DMS153 (cell line): Measurements from ENCODE around the gene LRRC1.
"Not testable (repeated sequence)": the region's sequence is repeated elsewhere in the genome, so short reads cannot be mapped to it uniquely, and the experiment has no call there.

Source experiments
- DNase-seq: peaks from one replicate; lab custom pipeline; 2025; lab: John Stamatoyannopoulos, UW

LRRC1 gene

GRCh38 chr6:53794720-53795339 is at the start of gene LRRC1:
Gene LRRC1 (plus strand): TSS chr6:53795005. CDS start chr6:53795257, 252 bp downstream.
- peak; percentile 83 for DNase-seq

GRCh38 chr6:53746442-53747103 is 48.2 kb upstream of the LRRC1 start:
- peak; percentile 70 for DNase-seq

GRCh38 chr6:53750052-53750650 is 44.7 kb upstream of the LRRC1 start:
- no peak for DNase-seq

- DNase-seq = no peak
Observed at GRCh38 chr6:53751417-53751816, 43.4 kb upstream of the LRRC1 start.

GRCh38 chr6:53752440-53752839 is 42.4 kb upstream of the LRRC1 start:
- no peak for DNase-seq

GRCh38 chr6:53752856-53753255 is 41.9 kb upstream of the LRRC1 start:
- DNase-seq = no peak

- no peak for DNase-seq
Observed at GRCh38 chr6:53754330-53754729, 40.5 kb upstream of the LRRC1 start.

GRCh38 chr6:53756396-53756795 is 38.4 kb upstream of the LRRC1 start:
- no peak for DNase-seq

GRCh38 chr6:53758496-53758895 is 36.3 kb upstream of the LRRC1 start:
- DNase-seq = no peak

- no peak for DNase-seq
Observed at GRCh38 chr6:53761036-53761435, 33.8 kb upstream of the LRRC1 start.

- DNase-seq = no peak
Observed at GRCh38 chr6:53765270-53765669, 29.5 kb upstream of the LRRC1 start.

- DNase-seq = no peak
Observed at GRCh38 chr6:53766930-53767329, 27.9 kb upstream of the LRRC1 start.

GRCh38 chr6:53767941-53768340 is 26.9 kb upstream of the LRRC1 start:
- no peak for DNase-seq

GRCh38 chr6:53768636-53769035 is 26.2 kb upstream of the LRRC1 start:
- no peak for DNase-seq

- no peak for DNase-seq
Observed at GRCh38 chr6:53770780-53771249, 24.0 kb upstream of the LRRC1 start.

- no peak for DNase-seq
Observed at GRCh38 chr6:53771785-53772624, 22.8 kb upstream of the LRRC1 start.

- no peak for DNase-seq
Observed at GRCh38 chr6:53773044-53773696, 21.6 kb upstream of the LRRC1 start.

- DNase-seq = not testable (repeated sequence)
Observed at GRCh38 chr6:53776152-53776551, 18.7 kb upstream of the LRRC1 start.

GRCh38 chr6:53784991-53785390 is 9.8 kb upstream of the LRRC1 start:
- DNase-seq = not testable (repeated sequence)

- DNase-seq = no peak
Observed at GRCh38 chr6:53786832-53787231, 8.0 kb upstream of the LRRC1 start.

- DNase-seq = no peak
Observed at GRCh38 chr6:53790886-53791285, 3.9 kb upstream of the LRRC1 start.

GRCh38 chr6:53792016-53792415 is 2.8 kb upstream of the LRRC1 start:
- no peak for DNase-seq
